Right atrium auricular region (tissue), 2 donors: ENCODE data around the gene ZNF574. TPM values are rescaled to one million over a fixed set of nuclear protein-coding genes. Genes with fewer than 3 reads are reported as not detected.

Experiments
- DNase-seq: peaks from one replicate; pipeline ENCODE4 v3.0.0-alpha.2; 2019; ENCODE audit warnings: low spot score
- H3K27ac ChIP-seq, 2 donors: fragments of 200-600 bp; sonication (generic); 1 replicate in 1 of 2; 2 replicates in 1 of 2; pipeline ENCODE4 v1.5.1; 2016 to 2019
- H3K27me3 ChIP-seq, 2 donors: fragments of 200-600 bp; sonication (generic); one replicate each; pipeline versions ENCODE4 v1.5.1 to v1.6.0; 2017 to 2019
- H3K36me3 ChIP-seq: fragments of 200-600 bp; sonication (generic); one replicate; pipeline ENCODE4 v1.5.1; 2016
- H3K4me1 ChIP-seq, 2 donors: fragments of 200-600 bp; sonication (generic); one replicate each; pipeline versions ENCODE4 v1.5.1 to v1.6.0; 2017 to 2019
- H3K4me3 ChIP-seq, 2 donors: fragments of 200-600 bp; sonication (generic); 1 replicate in 1 of 2; 2 replicates in 1 of 2; pipeline ENCODE4 v1.5.1; 2017 to 2019; ENCODE audit warnings: mild to moderate bottlenecking in 1 of 2, moderate library complexity in 1 of 2
- H3K9me3 ChIP-seq, 2 donors: fragments of 200-600 bp; sonication (generic); one replicate each; pipeline ENCODE4 v1.5.1; 2019
- CTCF ChIP-seq, 2 donors: fragments of 200-600 bp; sonication (generic); IDR thresholded peaks; one replicate each; pipeline ENCODE4 v1.5.1; 2019; ENCODE audit warnings: antibody characterized with exemption in 2 of 2
- total RNA-seq, 2 donors: library from RNA; depleted of rRNA; stranded (reverse); fragments of >200 nt; gene quantifications; one replicate each; pipeline ENCODE4 v1.1.0, GENCODE V29; 2016

The ZNF574 gene
- total RNA-seq, 2 donors from 2014 or later: 8.1 to 13.6 TPM

GRCh38 chr19:42062381-42062780, 13.6 kb upstream of the ZNF574 start:
- Histone ChIP-seq H3K36me3 (no peaks in the 10 kb centered on the region), H3K4me1 (no peaks in the 10 kb centered on the region), H3K4me3 (no peak overlapping the region), H3K27me3 (no peaks in the 10 kb centered on the region), H3K27ac (no peak overlapping the region), H3K9me3 (no peaks in the 10 kb centered on the region)
- no peak for TF ChIP-seq CTCF (IDR thresholded peaks at IDR 0.05)
- DNase-seq: no peak

GRCh38 chr19:42064432-42064831, 11.5 kb upstream of the ZNF574 start:
- Histone ChIP-seq H3K4me3 (no peak overlapping the region), H3K27ac (no peak overlapping the region), H3K4me1 (peaks cover 0 to 11% of the 10 kb centered on the region in 2 donors), H3K27me3 (no peaks in the 10 kb centered on the region), H3K9me3 (no peaks in the 10 kb centered on the region), H3K36me3 (no peaks in the 10 kb centered on the region)
- TF ChIP-seq CTCF (IDR thresholded peaks at IDR 0.05): no peak
- DNase-seq: no peak

- Histone ChIP-seq H3K9me3 (no peaks in the 10 kb centered on the region), H3K27ac (no peak overlapping the region), H3K27me3 (no peaks in the 10 kb centered on the region), H3K4me1 (peaks cover 0 to 17% of the 10 kb centered on the region in 2 donors), H3K4me3 (no peak overlapping the region), H3K36me3 (no peaks in the 10 kb centered on the region)
- DNase-seq: no peak
- TF ChIP-seq CTCF (IDR thresholded peaks at IDR 0.05): no peak
Observed at GRCh38 chr19:42065051-42065450, 10.9 kb upstream of the ZNF574 start.

GRCh38 chr19:42065511-42065910, 10.5 kb upstream of the ZNF574 start:
- Histone ChIP-seq H3K9me3 (no peaks in the 10 kb centered on the region), H3K36me3 (no peaks in the 10 kb centered on the region), H3K4me1 (peaks cover 0 to 21% of the 10 kb centered on the region in 2 donors), H3K27ac (no peak overlapping the region), H3K4me3 (no peak overlapping the region), H3K27me3 (no peaks in the 10 kb centered on the region)
- TF ChIP-seq CTCF (IDR thresholded peaks at IDR 0.05): no peak
- no peak for DNase-seq

- peaks cover 0 to 21% of the 10 kb centered on the region in 2 donors for H3K4me1 ChIP-seq
- TF ChIP-seq CTCF (IDR thresholded peaks at IDR 0.05): no peak
- no peak for DNase-seq
- no peaks in the 10 kb centered on the region for H3K36me3 ChIP-seq
- no peaks in the 10 kb centered on the region for H3K9me3 ChIP-seq
- H3K27me3 ChIP-seq: no peaks in the 10 kb centered on the region
- no peak overlapping the region for H3K4me3 ChIP-seq
- H3K27ac ChIP-seq: no peak overlapping the region
Observed at GRCh38 chr19:42066075-42066754, 9.8 kb upstream of the ZNF574 start.
